Limb (tissue), 2 donors: ENCODE measurements around the gene IRF1.

ENCODE experiments used
- DNase-seq, 2 donors: peaks; one replicate each; pipeline ENCODE4 v3.0.0-alpha.2; 2016; ENCODE audit errors: extremely low spot score in 2 of 2

The IRF1 gene

GRCh38 chr5:132500931-132501628 lies 10.5 kb upstream of the IRF1 start:
- peak in 1 of 2 donors; percentile 21 for DNase-seq

GRCh38 chr5:132500244-132500930 lies 9.8 kb upstream of the IRF1 start:
- no peak for DNase-seq

GRCh38 chr5:132499440-132500243 lies 9.1 kb upstream of the IRF1 start:
- DNase-seq: no peak

- DNase-seq: no peak
These were observed 8.2 kb upstream of the IRF1 start for GRCh38 chr5:132498686-132499271.

GRCh38 chr5:132498152-132498551 lies 7.6 kb upstream of the IRF1 start:
- DNase-seq: no peak

- DNase-seq: no peak
These were observed 7.0 kb upstream of the IRF1 start for GRCh38 chr5:132497488-132497997.

- DNase-seq: peak; percentile 36 to 84
These were observed 6.3 kb upstream of the IRF1 start for GRCh38 chr5:132496631-132497487.

- DNase-seq: peak in 1 of 2 donors; percentile 78
These were observed 5.6 kb upstream of the IRF1 start for GRCh38 chr5:132496191-132496630.

- DNase-seq: peak; percentile 58 to 85
These were observed 5.2 kb upstream of the IRF1 start for GRCh38 chr5:132495667-132496190.

GRCh38 chr5:132493821-132494220 lies 3.2 kb upstream of the IRF1 start:
- DNase-seq: no peak

- DNase-seq: peak in 1 of 2 donors; percentile 16
These were observed 2.7 kb upstream of the IRF1 start for GRCh38 chr5:132493241-132493640.

GRCh38 chr5:132492386-132493125 lies 2.0 kb upstream of the IRF1 start:
- no peak for DNase-seq

GRCh38 chr5:132491368-132492364 lies 1.1 kb upstream of the IRF1 start:
- DNase-seq: peak in 1 of 2 donors; percentile 39

- no peak for DNase-seq
These were observed 596 bp downstream of the IRF1 start for GRCh38 chr5:132489871-132490483.

- DNase-seq: peak in 1 of 2 donors; percentile 23
These were observed 1.4 kb downstream of the IRF1 start for GRCh38 chr5:132489051-132489770.

- no peak for DNase-seq
These were observed 2.0 kb downstream of the IRF1 start for GRCh38 chr5:132488590-132488989.

- DNase-seq: peak in 1 of 2 donors; percentile 20
These were observed 2.6 kb downstream of the IRF1 start for GRCh38 chr5:132487841-132488555.
